22Rv1 (cell line): ENCODE results near the gene R3HCC1L.

Experiments
- H3K27ac ChIP-seq: fragments of 450-650 bp; 2 replicates; pipeline ENCODE4 v1.5.1; 2017
- ZFX ChIP-seq: fragments of 450-650 bp; IDR thresholded peaks from 2 replicates; pipeline ENCODE4 v1.6.1; 2017; ENCODE audit warnings: antibody characterized with exemption, borderline replicate concordance
- TF ChIP-seq, protein P1 (sequence below): fragments of 450-650 bp; IDR thresholded peaks from 2 replicates; pipeline ENCODE4 v1.5.1; 2017; ENCODE audit warnings: mild to moderate bottlenecking

Gene R3HCC1L

DNA sequence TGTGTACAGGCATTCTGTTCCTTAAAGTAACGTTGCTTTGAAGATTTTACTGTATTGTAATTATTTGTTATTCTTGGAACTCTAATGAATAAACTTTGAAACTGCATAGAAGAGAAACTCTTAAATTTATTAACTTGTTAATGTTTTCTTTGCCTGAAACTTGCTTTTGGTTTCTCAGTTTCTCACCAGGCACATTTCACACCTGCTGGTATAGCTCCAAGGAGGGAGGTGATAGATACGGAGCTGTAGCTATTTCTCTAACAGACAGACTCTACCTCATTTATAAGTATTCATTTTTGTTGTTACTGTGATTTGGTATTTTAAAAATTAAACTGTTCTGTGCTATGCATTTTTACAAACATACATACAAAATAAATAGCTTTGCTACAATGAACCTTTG lies 32.7 kb downstream of the R3HCC1L start:
- no peak overlapping the region for H3K27ac ChIP-seq

DNA sequence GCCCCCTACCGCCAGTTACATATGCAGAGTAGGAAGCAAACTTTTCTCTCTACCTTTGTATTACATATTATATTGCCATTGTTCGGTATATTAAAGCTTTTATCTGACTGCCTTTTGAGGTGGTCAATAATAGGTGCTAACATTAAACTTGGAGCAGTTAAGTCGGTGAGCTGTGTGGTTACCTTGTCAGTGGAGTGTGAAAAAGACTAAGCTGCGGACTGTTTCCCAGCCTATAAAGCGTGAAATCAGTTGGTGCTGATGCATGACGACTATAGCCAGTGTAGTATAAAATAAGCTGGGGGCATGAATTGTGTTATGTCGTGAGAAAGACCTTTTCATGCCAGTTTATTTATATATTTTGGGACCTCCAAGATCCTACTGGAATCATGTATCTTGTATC lies 33.7 kb downstream of the R3HCC1L start:
- H3K27ac ChIP-seq = no peak overlapping the region
- TF ChIP-seq ZFX = no peak
- TF ChIP-seq, protein P1, sequence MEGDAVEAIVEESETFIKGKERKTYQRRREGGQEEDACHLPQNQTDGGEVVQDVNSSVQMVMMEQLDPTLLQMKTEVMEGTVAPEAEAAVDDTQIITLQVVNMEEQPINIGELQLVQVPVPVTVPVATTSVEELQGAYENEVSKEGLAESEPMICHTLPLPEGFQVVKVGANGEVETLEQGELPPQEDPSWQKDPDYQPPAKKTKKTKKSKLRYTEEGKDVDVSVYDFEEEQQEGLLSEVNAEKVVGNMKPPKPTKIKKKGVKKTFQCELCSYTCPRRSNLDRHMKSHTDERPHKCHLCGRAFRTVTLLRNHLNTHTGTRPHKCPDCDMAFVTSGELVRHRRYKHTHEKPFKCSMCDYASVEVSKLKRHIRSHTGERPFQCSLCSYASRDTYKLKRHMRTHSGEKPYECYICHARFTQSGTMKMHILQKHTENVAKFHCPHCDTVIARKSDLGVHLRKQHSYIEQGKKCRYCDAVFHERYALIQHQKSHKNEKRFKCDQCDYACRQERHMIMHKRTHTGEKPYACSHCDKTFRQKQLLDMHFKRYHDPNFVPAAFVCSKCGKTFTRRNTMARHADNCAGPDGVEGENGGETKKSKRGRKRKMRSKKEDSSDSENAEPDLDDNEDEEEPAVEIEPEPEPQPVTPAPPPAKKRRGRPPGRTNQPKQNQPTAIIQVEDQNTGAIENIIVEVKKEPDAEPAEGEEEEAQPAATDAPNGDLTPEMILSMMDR = no peak

More for the DNA sequence above, 32.7 kb downstream of the R3HCC1L start:
- TF ChIP-seq, protein P1 = no peak
- TF ChIP-seq ZFX = no peak

DNA sequence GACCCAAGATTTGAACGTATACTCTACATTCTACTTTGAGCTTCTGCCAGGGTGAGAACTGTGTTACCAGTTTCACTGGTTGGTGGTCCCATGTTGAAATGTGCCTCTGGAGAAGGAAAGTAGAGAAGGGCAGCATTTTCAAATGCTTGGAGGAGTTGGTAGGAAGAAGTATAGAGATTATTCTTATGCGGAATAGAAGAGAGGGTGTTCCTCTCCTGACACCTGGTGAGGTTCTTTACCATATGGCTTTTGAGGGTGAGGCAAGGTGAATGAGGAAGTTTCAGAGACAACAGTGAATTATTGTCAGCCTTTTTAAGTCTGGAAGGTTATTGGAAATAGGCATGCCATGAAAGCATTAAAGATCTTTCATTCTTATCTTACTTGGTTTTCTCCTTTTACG lies 34.3 kb downstream of the R3HCC1L start:
- TF ChIP-seq, protein P1 = no peak
- no peak for TF ChIP-seq ZFX
- H3K27ac ChIP-seq = no peak overlapping the region

DNA sequence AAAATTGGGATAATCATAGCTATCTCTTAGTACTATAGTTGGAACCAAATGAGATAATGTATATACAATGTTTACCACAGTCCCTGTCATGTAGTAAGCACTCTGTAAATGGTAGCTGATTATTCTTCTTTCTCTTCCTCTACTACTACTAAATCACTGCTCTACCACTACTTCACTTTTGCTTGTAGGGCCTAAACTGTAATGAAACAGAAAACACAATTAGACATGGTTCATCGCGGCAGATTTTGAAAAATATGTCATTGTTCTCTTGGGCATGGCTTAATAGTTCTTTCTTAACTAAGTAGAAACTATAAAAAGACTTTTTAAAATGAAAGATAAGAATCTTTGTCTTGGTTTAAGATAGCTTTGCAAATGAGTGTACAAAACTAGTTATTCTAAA lies 34.9 kb downstream of the R3HCC1L start:
- no peak overlapping the region for H3K27ac ChIP-seq

DNA sequence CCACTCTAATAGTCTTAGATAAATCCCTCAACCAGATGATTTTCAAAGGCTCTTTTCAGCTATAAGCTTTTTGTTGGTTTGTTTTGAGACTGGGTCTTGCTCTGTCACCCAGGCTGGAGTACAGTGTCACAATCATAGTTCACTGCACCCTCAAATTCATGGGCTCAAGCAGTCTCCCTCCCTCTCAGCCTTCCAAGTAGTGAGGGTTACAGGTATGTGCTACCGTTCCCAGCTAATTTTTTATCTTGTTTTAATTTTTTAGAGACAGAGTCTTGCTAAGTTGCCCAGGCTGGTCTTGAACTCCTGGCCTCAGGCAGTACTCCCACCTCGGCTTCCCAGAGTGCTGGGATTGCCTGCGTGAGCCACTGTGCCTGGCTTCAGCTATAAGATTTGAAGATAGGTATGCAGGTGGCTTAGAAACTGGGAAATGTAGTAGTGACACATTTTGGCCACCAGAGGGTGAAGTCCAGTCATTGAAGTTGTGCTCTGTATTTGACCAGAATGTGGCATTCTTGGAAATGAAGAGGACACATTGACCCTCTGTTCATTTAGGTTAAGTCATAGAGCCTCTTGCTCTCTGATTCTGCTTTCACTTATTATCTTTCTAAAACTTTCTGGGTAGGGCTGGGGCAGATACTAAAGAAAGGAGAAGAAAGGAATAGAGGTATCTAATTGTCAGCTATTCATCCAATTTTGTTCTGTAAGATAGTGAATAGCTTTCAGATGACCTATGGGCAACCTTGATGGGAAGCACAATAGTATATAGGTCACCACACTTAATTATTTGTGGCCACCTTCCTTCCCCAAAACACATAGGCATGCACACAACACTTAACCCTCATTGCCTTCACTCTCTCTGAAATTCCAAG lies 36.0 kb downstream of the R3HCC1L start:
- no peak overlapping the region for H3K27ac ChIP-seq
- TF ChIP-seq, protein P1 = peak; percentile 85
- no peak for TF ChIP-seq ZFX

More for the DNA sequence above, 34.9 kb downstream of the R3HCC1L start:
- TF ChIP-seq, protein P1 = no peak
- TF ChIP-seq ZFX = no peak

DNA sequence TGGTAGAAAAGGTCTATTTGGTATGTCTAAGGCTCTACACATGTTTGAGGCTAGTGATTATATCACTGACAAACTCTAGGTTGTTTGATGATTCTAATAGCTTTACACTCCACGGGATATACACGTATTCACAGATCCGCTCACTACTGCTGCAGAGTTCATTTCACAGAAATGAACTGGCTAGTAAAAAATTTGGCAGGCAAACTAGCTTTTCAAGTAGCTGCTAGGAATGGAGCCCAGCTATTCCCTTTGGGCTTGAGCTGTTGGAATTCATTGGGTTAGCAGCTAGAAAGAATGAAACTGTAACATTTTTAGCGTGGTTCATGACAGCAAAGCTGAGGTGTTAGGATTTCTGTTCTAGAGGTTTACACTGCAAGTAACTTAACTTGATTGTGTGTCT lies 37.6 kb downstream of the R3HCC1L start:
- no peak for TF ChIP-seq ZFX
- TF ChIP-seq, protein P1 = no peak
- no peak overlapping the region for H3K27ac ChIP-seq

DNA sequence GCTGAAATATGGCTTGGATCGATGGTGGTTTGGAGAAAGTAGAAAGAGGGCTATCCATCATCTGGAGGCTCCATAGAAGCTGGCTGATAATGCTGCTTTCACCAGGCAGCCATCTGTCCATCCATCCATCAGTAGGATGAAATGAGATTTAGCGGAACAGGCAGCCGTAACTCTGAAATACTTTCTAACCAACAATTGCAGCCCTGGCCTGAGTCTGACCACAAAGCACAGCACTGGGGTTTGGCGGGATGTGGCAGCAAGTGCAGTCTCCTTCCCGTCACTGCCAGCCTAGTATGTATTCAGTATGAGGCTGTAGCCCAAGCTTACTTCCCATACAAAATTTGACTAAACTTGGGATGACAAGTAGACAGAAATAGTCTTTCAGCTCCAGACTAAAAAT lies 38.0 kb downstream of the R3HCC1L start:
- TF ChIP-seq, protein P1 = no peak
- no peak for TF ChIP-seq ZFX
- no peak overlapping the region for H3K27ac ChIP-seq
